Measurements from ENCODE around the gene PTGES3L. TPM values are rescaled to one million over a fixed set of nuclear protein-coding genes. Genes with fewer than 3 reads are reported as not detected.

Gene PTGES3L
- total RNA-seq, 2 experiments from 2014 or later: 2.2 to 2.8 TPM

- no peak for DNase-seq
- ChIA-PET CTCF (interaction anchor here (1.0 to 1.6 kb wide), 3 partner anchors 10 to 18 kb away, joined by 3 to 7 read pairs (median 4); no protein-coding TSS in a partner anchor), POLR2A (interaction anchor here (1.0 to 6.4 kb wide), 5 partner anchors 8 to 302 kb away, joined by 4 to 36 read pairs (median 13); partner anchors contain the start of genes IFI35 and RPL27)
- no peaks in the 10 kb centered on the region for H3K9me3 Mint-ChIP-seq
- H3K4me1 Mint-ChIP-seq (ENCODE audit: low read depth): peaks cover 17% of the 10 kb centered on the region
- no peaks in the 10 kb centered on the region for H3K27me3 Mint-ChIP-seq
- no peak for ATAC-seq
- H3K27ac Mint-ChIP-seq: no peak overlapping the region
- H3K4me3 Mint-ChIP-seq: no peak overlapping the region
- intact Hi-C loops (cut with micrococcal nuclease): loop anchor here (10.0 kb wide), 1 partner anchor 201 kb away; the partner anchor contains the start of gene TMEM106A
- TF ChIP-seq, protein P1, sequence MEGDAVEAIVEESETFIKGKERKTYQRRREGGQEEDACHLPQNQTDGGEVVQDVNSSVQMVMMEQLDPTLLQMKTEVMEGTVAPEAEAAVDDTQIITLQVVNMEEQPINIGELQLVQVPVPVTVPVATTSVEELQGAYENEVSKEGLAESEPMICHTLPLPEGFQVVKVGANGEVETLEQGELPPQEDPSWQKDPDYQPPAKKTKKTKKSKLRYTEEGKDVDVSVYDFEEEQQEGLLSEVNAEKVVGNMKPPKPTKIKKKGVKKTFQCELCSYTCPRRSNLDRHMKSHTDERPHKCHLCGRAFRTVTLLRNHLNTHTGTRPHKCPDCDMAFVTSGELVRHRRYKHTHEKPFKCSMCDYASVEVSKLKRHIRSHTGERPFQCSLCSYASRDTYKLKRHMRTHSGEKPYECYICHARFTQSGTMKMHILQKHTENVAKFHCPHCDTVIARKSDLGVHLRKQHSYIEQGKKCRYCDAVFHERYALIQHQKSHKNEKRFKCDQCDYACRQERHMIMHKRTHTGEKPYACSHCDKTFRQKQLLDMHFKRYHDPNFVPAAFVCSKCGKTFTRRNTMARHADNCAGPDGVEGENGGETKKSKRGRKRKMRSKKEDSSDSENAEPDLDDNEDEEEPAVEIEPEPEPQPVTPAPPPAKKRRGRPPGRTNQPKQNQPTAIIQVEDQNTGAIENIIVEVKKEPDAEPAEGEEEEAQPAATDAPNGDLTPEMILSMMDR (IDR thresholded peaks at IDR 0.05): no peak
- peaks cover 3% of the 10 kb centered on the region for H3K36me3 Mint-ChIP-seq (ENCODE audit: low read depth)
Observed at GRCh38 chr17:43014020-43014648, 34.3 kb upstream of the PTGES3L start.

DNA sequence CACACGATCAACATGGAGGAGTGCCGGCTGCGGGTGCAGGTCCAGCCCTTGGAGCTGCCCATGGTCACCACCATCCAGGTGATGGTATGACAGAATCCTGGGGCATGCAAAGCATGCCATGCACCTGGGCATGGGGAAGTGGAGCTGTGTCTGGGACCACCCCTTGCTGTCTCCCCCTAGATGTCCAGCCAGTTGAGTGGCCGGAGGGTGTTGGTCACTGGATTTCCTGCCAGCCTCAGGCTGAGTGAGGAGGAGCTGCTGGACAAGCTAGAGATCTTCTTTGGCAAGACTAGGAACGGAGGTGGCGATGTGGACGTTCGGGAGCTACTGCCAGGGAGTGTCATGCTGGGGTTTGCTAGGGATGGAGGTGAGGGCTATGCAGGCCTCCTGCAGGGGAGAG is 33.4 kb upstream of the PTGES3L start:
- Mint-ChIP-seq H3K9me3 (no peaks in the 10 kb centered on the region), H3K27me3 (no peaks in the 10 kb centered on the region), H3K4me3 (no peak overlapping the region), H3K27ac (no peak overlapping the region), H3K36me3 (ENCODE audit: low read depth) (peaks cover 3% of the 10 kb centered on the region), H3K4me1 (ENCODE audit: low read depth) (peaks cover 11% of the 10 kb centered on the region)
- CTCF ChIA-PET: interaction anchor here (1.1 to 1.6 kb wide), 2 partner anchors 11 to 12 kb away, joined by 3 to 7 read pairs; no protein-coding TSS in a partner anchor
- DNase-seq (no peak), ATAC-seq (no peak)
- POLR2A ChIA-PET: interaction anchor here (2.6 to 6.4 kb wide), 2 partner anchors 12 to 15 kb away, joined by 14 to 36 read pairs; partner anchors contain the start of gene RPL27
- TF ChIP-seq, protein P1 (IDR thresholded peaks at IDR 0.05): no peak
- intact Hi-C loops (cut with micrococcal nuclease): loop anchor here (10.0 kb wide), 1 partner anchor 202 kb away; the partner anchor contains the start of gene TMEM106A

DNA sequence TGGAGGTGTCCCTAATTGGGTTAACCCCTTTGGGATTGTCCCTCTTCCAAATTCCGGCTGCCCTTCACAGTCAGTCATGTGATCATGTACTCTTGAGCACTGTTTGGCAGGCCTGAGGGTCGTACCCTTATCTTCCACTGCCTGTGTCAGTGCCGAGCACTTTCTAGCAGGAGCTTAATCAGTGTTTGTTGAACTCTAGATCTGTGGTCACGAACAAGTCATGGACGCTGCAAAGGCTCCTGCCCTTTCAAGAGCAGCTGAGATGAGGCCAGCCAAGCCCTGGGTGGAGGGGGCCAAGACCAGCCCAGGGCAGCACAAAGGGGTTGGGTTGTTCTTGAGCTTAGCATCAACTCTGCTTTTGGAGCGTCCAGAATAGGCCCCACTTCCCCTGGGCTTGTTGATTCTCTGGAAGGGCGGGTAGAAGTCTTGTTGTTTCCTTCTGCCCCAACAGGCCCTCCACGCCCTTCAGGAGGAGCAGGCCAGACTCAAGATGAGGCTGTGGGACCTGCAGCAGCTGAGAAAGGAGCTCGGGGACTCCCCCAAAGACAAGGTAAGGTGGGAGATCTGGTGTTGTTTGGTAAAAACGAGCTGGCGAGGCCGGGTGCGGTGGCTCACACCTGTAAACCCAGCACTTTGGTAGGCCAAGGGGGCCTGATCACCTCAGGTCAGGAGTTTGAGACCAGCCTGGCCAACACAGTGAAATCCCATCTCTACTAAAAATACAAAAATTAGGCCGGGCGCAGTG is 32.0 kb upstream of the PTGES3L start:
- CTCF ChIA-PET: interaction anchor here (1.1 to 2.7 kb wide), 3 partner anchors 10 to 14 kb away, joined by 3 to 14 read pairs (median 6); partner anchors contain the start of gene RPL27

DNA sequence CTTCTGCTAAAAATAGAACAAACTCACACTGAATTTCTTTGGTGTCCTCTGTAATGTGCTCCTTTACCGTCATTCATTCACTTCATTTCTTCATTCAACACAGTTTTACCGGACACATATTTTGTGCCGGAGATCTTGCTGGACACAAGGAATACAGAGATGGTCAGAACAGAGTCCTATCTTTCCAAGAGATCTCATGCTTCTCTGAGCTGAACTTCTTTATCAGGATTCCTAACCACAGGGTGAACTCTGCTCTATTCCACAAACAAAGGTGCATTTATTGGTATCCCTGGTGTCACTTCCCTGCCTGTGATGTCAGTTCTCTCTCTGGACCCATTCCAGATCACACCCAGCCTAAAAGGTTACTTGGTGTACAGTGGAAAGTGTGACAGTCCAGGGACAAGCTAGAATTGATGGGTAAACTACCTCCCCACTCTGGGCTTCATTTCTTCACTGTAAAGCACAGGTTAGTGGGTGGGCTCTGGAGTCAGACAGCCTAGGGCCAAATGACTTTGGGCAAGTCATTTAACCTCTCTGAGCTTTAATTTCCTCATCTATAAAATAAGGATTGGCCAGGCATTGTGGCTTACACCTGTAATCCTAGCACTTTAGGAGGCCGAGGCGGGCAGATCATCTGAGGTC is 30.9 kb upstream of the PTGES3L start:
- DNase-seq (no peak), ATAC-seq (no peak)
- Mint-ChIP-seq H3K4me3 (no peak overlapping the region), H3K27ac (peak overlapping the region; percentile 34), H3K36me3 (ENCODE audit: low read depth) (peaks cover 11% of the 10 kb centered on the region), H3K27me3 (no peaks in the 10 kb centered on the region), H3K9me3 (no peaks in the 10 kb centered on the region), H3K4me1 (ENCODE audit: low read depth) (peaks cover 11% of the 10 kb centered on the region)
- intact Hi-C loops (cut with micrococcal nuclease): loop anchor here (10.0 kb wide), 1 partner anchor 204 kb away; the partner anchor contains the start of gene TMEM106A
- ChIA-PET CTCF (interaction anchor here (1.8 to 2.7 kb wide), 2 partner anchors 13 kb away, joined by 6 to 14 read pairs; partner anchors contain the start of gene RPL27), POLR2A (interaction anchor here (1.0 to 6.4 kb wide), 6 partner anchors 8 to 304 kb away, joined by 3 to 36 read pairs (median 4); partner anchors contain the start of genes RND2 and RPL27)
- TF ChIP-seq, protein P1 (IDR thresholded peaks at IDR 0.05): no peak

More for the DNA sequence above, 32.0 kb upstream of the PTGES3L start:
- POLR2A ChIA-PET: interaction anchor here (1.3 to 6.4 kb wide), 5 partner anchors 10 to 18 kb away, joined by 3 to 36 read pairs (median 10); partner anchors contain the start of genes RND2, RPL27 and VAT1
- no peaks in the 10 kb centered on the region for H3K27me3 Mint-ChIP-seq
- TF ChIP-seq, protein P1 (IDR thresholded peaks at IDR 0.05): no peak
- no peaks in the 10 kb centered on the region for H3K9me3 Mint-ChIP-seq
- H3K27ac Mint-ChIP-seq: no peak overlapping the region
- ATAC-seq (no peak), DNase-seq (no peak)
- peaks cover 6% of the 10 kb centered on the region for H3K36me3 Mint-ChIP-seq (ENCODE audit: low read depth)
- no peak overlapping the region for H3K4me3 Mint-ChIP-seq
- H3K4me1 Mint-ChIP-seq (ENCODE audit: low read depth): peaks cover 8% of the 10 kb centered on the region
- intact Hi-C loops (cut with micrococcal nuclease): loop anchor here (10.0 kb wide), 1 partner anchor 203 kb away; the partner anchor contains the start of gene TMEM106A
